Mucosa of rectum (tissue), 2 donors: Measurements from ENCODE around the gene S100A2.
"Not testable (repeated sequence)": the region's sequence is repeated elsewhere in the genome, so short reads cannot be mapped to it uniquely, and the experiment has no call there.

Source experiments
- H3K27ac ChIP-seq, 2 donors: one replicate each; pipeline ENCODE4 v1.7.0; 2013; ENCODE audit warnings: inconsistent platforms in 2 of 2, low read depth in 2 of 2, low read length in 2 of 2
- H3K27me3 ChIP-seq, 2 donors: one replicate each; pipeline ENCODE4 v1.7.0; 2013; ENCODE audit warnings: low read length in 2 of 2; ENCODE audit not compliant: control insufficient read depth in 2 of 2, insufficient read depth in 2 of 2
- H3K36me3 ChIP-seq, 2 donors: one replicate each; pipeline ENCODE4 v1.7.0; 2013; ENCODE audit warnings: low read length in 2 of 2; ENCODE audit not compliant: control insufficient read depth in 2 of 2, insufficient read depth in 2 of 2
- H3K4me1 ChIP-seq, 2 donors: one replicate each; pipeline ENCODE4 v1.7.0; 2013; ENCODE audit warnings: low read length in 2 of 2, mild to moderate bottlenecking in 1 of 2; ENCODE audit not compliant: control insufficient read depth in 2 of 2, insufficient read depth in 2 of 2
- H3K4me3 ChIP-seq, 2 donors: one replicate each; pipeline ENCODE4 v1.7.0; 2013; ENCODE audit warnings: low read length in 2 of 2
- H3K9ac ChIP-seq, 2 donors: one replicate each; pipeline ENCODE4 v1.7.0; 2013; ENCODE audit warnings: low read length in 2 of 2, low read depth in 1 of 2, mild to moderate bottlenecking in 1 of 2
- H3K9me3 ChIP-seq, 2 donors: one replicate each; pipeline ENCODE4 v1.7.0; 2013; ENCODE audit warnings: low read length in 2 of 2; ENCODE audit not compliant: control insufficient read depth in 2 of 2
- donor health status: healthy.
- donor health status: Normal muscosa, but diverticular disease.

S100A2 gene

GRCh38 chr1:153592748-153593147 lies 27.1 kb upstream of the S100A2 start:
- no peak overlapping the region for H3K27ac ChIP-seq

DNA sequence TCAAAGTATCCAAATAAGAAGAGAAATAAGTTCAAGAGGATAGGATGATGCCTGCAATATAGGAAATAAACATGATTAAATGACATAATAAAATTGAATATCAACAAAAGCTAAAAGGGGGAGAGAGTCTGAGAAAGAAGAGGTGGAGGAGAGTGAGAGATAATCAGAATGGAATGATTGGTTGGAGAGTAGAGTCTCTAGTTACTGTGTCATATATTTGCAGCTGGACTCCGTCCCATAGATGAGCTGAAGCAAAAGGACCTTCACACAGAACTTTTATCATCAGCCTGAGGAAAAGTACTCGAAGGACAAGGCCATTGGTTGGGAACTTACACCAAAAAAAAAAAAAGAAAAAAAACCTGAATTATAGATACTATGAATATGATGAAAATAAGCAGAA lies 22.8 kb upstream of the S100A2 start:
- Histone ChIP-seq H3K4me3 (no peak overlapping the region), H3K27me3 (no peaks in the 10 kb centered on the region), H3K4me1 (no peaks in the 10 kb centered on the region), H3K9ac (no peak overlapping the region), H3K9me3 (no peaks in the 10 kb centered on the region), H3K27ac (no peak overlapping the region), H3K36me3 (no peaks in the 10 kb centered on the region)

More at GRCh38 chr1:153592748-153593147, 27.1 kb upstream of the S100A2 start:
- Histone ChIP-seq H3K4me3 (no peak overlapping the region), H3K27me3 (no peaks in the 10 kb centered on the region), H3K4me1 (no peaks in the 10 kb centered on the region), H3K36me3 (no peaks in the 10 kb centered on the region), H3K9ac (no peak overlapping the region), H3K9me3 (no peaks in the 10 kb centered on the region)

GRCh38 chr1:153588033-153588432 lies 22.4 kb upstream of the S100A2 start:
- H3K36me3 ChIP-seq, H3K4me3 ChIP-seq, H3K9ac ChIP-seq, H3K27me3 ChIP-seq, H3K27ac ChIP-seq, H3K9me3 ChIP-seq, H3K4me1 ChIP-seq: not testable (repeated sequence)

GRCh38 chr1:153587314-153587713 lies 21.7 kb upstream of the S100A2 start:
- Histone ChIP-seq H3K4me3 (no peak overlapping the region), H3K27ac (no peak overlapping the region), H3K9ac (no peak overlapping the region), H3K9me3 (no peaks in the 10 kb centered on the region), H3K27me3 (no peaks in the 10 kb centered on the region), H3K36me3 (no peaks in the 10 kb centered on the region), H3K4me1 (no peaks in the 10 kb centered on the region)

DNA sequence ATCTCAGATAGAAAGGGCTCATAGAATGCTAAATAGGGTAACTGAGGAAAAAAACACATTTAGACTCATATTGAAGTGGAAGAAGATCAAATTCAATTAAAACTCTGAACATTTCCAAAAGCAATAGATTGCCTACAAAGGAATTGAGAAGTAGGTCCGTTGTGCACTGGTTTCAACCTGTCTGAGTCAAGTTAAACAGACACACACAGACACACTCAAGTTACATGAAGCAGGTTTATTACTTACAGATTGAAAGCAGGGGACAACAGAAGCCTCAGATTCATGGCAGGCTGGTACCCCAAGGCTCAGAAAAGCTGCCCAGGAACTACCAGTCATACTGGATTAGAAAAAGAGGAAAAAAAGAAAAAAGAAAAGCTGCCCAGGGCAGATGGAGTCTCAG lies 20.7 kb upstream of the S100A2 start:
- Histone ChIP-seq H3K9me3 (no peaks in the 10 kb centered on the region), H3K9ac (no peak overlapping the region), H3K4me3 (no peak overlapping the region), H3K27ac (no peak overlapping the region), H3K4me1 (no peaks in the 10 kb centered on the region), H3K27me3 (no peaks in the 10 kb centered on the region), H3K36me3 (no peaks in the 10 kb centered on the region)

- Histone ChIP-seq H3K9ac (no peak overlapping the region), H3K36me3 (no peaks in the 10 kb centered on the region), H3K9me3 (no peaks in the 10 kb centered on the region), H3K4me3 (no peak overlapping the region), H3K27ac (no peak overlapping the region), H3K4me1 (no peaks in the 10 kb centered on the region), H3K27me3 (no peaks in the 10 kb centered on the region)
Observed at GRCh38 chr1:153585006-153585405, 19.4 kb upstream of the S100A2 start.

- Histone ChIP-seq H3K9me3 (no peaks in the 10 kb centered on the region), H3K4me1 (no peaks in the 10 kb centered on the region), H3K27me3 (no peaks in the 10 kb centered on the region), H3K27ac (no peak overlapping the region), H3K4me3 (no peak overlapping the region), H3K9ac (no peak overlapping the region), H3K36me3 (no peaks in the 10 kb centered on the region)
Observed at GRCh38 chr1:153583976-153584375, 18.3 kb upstream of the S100A2 start.

DNA sequence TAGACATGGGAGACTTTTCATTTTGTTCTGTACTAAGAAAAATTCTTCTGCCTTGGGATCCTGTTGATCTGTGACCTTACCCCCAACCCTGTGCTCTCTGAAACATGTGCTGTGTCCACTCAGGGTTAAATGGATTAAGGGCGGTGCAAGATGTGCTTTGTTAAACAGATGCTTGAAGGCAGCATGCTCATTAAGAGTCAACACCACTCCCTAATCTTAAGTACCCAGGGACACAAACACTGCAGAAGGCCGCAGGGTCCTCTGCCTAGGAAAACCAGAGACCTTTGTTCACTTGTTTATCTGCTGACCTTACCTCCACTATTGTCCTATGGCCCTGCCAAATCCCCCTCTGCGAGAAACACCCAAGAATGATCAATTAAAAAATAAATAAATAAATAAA lies 17.9 kb upstream of the S100A2 start:
- H3K36me3 ChIP-seq, H3K27ac ChIP-seq, H3K27me3 ChIP-seq, H3K9ac ChIP-seq, H3K4me1 ChIP-seq, H3K9me3 ChIP-seq, H3K4me3 ChIP-seq: not testable (repeated sequence)

DNA sequence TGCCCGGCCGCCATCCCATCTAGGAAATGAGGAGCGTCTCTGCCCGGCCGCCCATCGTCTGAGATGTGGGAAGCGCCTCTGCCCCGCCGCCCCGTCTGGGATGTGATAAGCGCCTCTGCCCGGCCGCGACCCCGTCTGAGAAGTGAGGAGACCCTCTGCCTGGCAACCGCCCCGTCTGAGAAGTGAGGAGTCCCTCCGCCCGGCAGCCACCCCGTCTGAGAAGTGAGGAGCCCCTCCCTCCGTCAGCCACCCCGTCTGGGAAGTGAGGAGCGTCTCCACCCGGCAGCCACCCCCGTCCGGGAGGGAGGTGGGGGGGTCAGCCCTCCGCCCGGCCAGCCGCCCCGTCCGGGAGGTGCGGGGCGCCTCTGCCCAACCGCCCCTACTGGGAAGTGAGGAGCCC lies 17.2 kb upstream of the S100A2 start:
- not testable (repeated sequence) for H3K36me3 ChIP-seq, H3K9me3 ChIP-seq, H3K27me3 ChIP-seq, H3K27ac ChIP-seq, H3K9ac ChIP-seq, H3K4me3 ChIP-seq, H3K4me1 ChIP-seq

DNA sequence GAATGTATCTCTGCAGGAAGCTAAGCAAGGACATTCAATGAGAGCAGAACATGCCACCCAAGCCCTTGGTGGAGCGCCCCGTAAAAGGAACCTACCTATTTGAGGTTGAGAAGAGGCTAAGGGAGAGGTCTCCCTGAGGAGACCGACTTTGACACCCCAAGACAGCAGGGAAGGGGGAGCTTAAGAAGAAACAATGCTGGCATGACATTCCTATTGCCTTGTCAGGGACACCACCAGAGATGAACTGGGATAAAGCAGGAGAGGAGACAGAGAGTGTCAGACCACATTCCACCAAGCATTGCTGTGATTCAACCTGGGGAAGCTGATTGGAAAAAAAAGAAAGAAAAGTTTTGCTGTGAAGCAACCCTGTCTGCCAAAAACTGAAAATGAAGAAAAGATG lies 13.3 kb upstream of the S100A2 start:
- Histone ChIP-seq H3K4me3 (no peak overlapping the region), H3K4me1 (peaks cover 3 to 8% of the 10 kb centered on the region in 2 donors), H3K27ac (no peak overlapping the region), H3K9ac (no peak overlapping the region), H3K9me3 (no peaks in the 10 kb centered on the region), H3K36me3 (no peaks in the 10 kb centered on the region), H3K27me3 (no peaks in the 10 kb centered on the region)

DNA sequence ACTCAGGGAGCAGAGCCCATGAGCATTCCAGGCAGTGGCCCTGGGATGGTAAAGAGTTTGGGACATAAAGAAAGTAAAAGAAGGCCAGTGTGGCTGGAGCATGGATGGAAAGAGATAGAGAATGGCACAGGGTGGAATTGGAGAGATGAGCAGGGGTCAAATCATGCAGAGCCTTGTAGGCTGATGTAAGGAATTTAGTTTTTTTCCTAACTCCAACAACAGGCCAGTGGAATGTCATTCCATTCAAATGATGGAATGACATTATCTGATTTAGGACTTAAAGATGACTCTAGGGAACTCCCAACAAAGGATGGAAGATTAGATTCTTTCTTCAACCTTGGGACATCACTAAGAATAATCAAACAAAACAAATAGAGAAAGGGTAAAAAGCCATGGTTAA lies 12.8 kb upstream of the S100A2 start:
- no peaks in the 10 kb centered on the region for H3K36me3 ChIP-seq
- H3K9ac ChIP-seq = no peak overlapping the region
- H3K4me3 ChIP-seq = no peak overlapping the region
- peaks cover 3 to 8% of the 10 kb centered on the region in 2 donors for H3K4me1 ChIP-seq
- H3K9me3 ChIP-seq = no peaks in the 10 kb centered on the region
- no peaks in the 10 kb centered on the region for H3K27me3 ChIP-seq
- H3K27ac ChIP-seq = no peak overlapping the region
